GM12878 (cell line): ENCODE measurements around the gene PTPRS. TPM values are rescaled to one million over a fixed set of nuclear protein-coding genes. Genes with fewer than 3 reads are reported as not detected.

Source experiments
- ATAC-seq: fragments of 200-7000 bp; cut with Tn5 transposase; 3 replicates; pipeline ENCODE4 v1.9.1; 2020; ENCODE audit warnings: mild to moderate bottlenecking, moderate library complexity
- BruUV-seq: library from RNA; stranded (reverse); fragments of 400-500 nt; replicated peaks from 2 replicates; lab custom pipeline; 2021; lab: Mats Ljungman, UMichigan
- CTCF ChIA-PET: fragments of 300-600 bp; sonication (Branson Sonifier 250); formaldehyde crosslinking; extraction: SDS; loops from one replicate; lab custom pipeline; 2021; ENCODE audit warnings: inconsistent platforms; lab: Yijun Ruan, JAX
- POLR2A ChIA-PET: fragments of 350-600 bp; formaldehyde crosslinking; extraction: SDS; loops from one replicate; lab custom pipeline; 2021; ENCODE audit warnings: inconsistent platforms; lab: Charles Lee
- RAD21 ChIA-PET: fragments of 300-600 bp; sonication (Branson Sonifier 250); formaldehyde crosslinking; loops from one replicate; lab custom pipeline; 2023; ENCODE audit warnings: antibody characterized with exemption; ENCODE audit not compliant: unreplicated experiment; lab: Charles Lee
- SMC1A ChIA-PET: fragments of 300-600 bp; sonication (Branson Sonifier 250); formaldehyde crosslinking; loops from one replicate; lab custom pipeline; 2023; ENCODE audit not compliant: unreplicated experiment, uncharacterized antibody; lab: Charles Lee
- DNase-seq: peaks from one replicate; pipeline ENCODE4 v3.0.0-alpha.2; 2011; ENCODE audit warnings: low read depth, low spot score
- FAIRE-seq: peaks from 3 replicates; lab custom pipeline; 2011; peaks lifted over from hg19 to GRCh38; lab: Jason Lieb, UNC
- H2AFZ ChIP-seq: 2 replicates; pipeline ENCODE4 v1.6.0; 2011; ENCODE audit warnings: low read depth, low read length, control low read depth; ENCODE audit not compliant: control insufficient read depth
- H3K27ac ChIP-seq: 2 replicates; pipeline ENCODE4 v1.5.1; 2011; ENCODE audit warnings: control low read depth; ENCODE audit not compliant: control insufficient read depth, insufficient read depth
- H3K27me3 ChIP-seq, 2 experiments: replicated peaks in 1 of 2; 2 replicates each; pipeline versions ENCODE4 v1.6.0 to v1.6.1; 2011; ENCODE audit warnings: low read length in 1 of 2; ENCODE audit not compliant: control insufficient read depth in 2 of 2, insufficient read depth in 2 of 2
- H3K36me3 ChIP-seq, 2 experiments: 2 replicates each; pipeline ENCODE4 v1.5.1; 2011; ENCODE audit warnings: low read length in 1 of 2; ENCODE audit not compliant: control insufficient read depth in 2 of 2, insufficient read depth in 2 of 2
- H3K4me1 ChIP-seq: 2 replicates; pipeline ENCODE4 v1.6.1; 2011; ENCODE audit warnings: mild to moderate bottlenecking, low read length, moderate library complexity, mixed read lengths; ENCODE audit not compliant: control insufficient read depth, insufficient read depth
- H3K4me2 ChIP-seq: 2 replicates; pipeline ENCODE4 v1.6.0; 2011; ENCODE audit warnings: control low read depth; ENCODE audit not compliant: control insufficient read depth, insufficient read depth
- H3K4me3 ChIP-seq: fragments of 200-600 bp; sonication (generic); 2 replicates; pipeline ENCODE4 v1.5.1; 2016
- H3K79me2 ChIP-seq: 2 replicates; pipeline ENCODE4 v1.6.0; 2011; ENCODE audit warnings: low read length; ENCODE audit not compliant: control insufficient read depth, insufficient read depth
- H3K9ac ChIP-seq: 2 replicates; pipeline ENCODE4 v1.8.0; 2011; ENCODE audit warnings: low read length, control low read depth, mixed read lengths; ENCODE audit not compliant: control insufficient read depth, insufficient read depth
- H3K9me3 ChIP-seq: replicated peaks from 3 replicates; pipeline ENCODE4 v1.5.1; 2011; ENCODE audit warnings: mild to moderate bottlenecking, low read length; ENCODE audit not compliant: control insufficient read depth, insufficient read depth
- H4K20me1 ChIP-seq: 2 replicates; pipeline ENCODE4 v1.6.0; 2011; ENCODE audit not compliant: control insufficient read depth, insufficient read depth
- CHD2 ChIP-seq: IDR thresholded peaks from 2 replicates; pipeline ENCODE4 v1.6.1; 2011; ENCODE audit warnings: low read depth, low read length, improper control_type of control experiment, borderline replicate concordance
- ETV6 ChIP-seq, 2 experiments: fragments of 450-650 bp in 1 of 2; IDR thresholded peaks in 1 of 2; conservative IDR thresholded peaks in 1 of 2; 2 replicates each; pipeline ENCODE4 v1.6.1; 2014; ENCODE audit warnings: antibody characterized with exemption in 1 of 2, borderline replicate concordance in 1 of 2, low read depth in 1 of 2, mild to moderate bottlenecking in 1 of 2, moderate library complexity in 1 of 2
- IRF4 ChIP-seq: IDR thresholded peaks from 2 replicates; pipeline ENCODE4 v1.6.1; 2011; ENCODE audit warnings: low read depth, low read length
- MTA3 ChIP-seq: IDR thresholded peaks from 2 replicates; pipeline ENCODE4 v1.6.1; 2012; ENCODE audit warnings: low read length, inconsistent platforms, borderline replicate concordance
- PBX3 ChIP-seq: IDR thresholded peaks from 2 replicates; pipeline ENCODE4 v1.6.1; 2011; ENCODE audit warnings: mild to moderate bottlenecking, low read depth, low read length, moderate library complexity; ENCODE audit not compliant: insufficient replicate concordance
- SREBF1 ChIP-seq: IDR thresholded peaks from 2 replicates; pipeline ENCODE4 v1.6.1; 2012; ENCODE audit warnings: mild to moderate bottlenecking, low read length
- TCF7 ChIP-seq: IDR thresholded peaks from 2 replicates; pipeline ENCODE4 v1.6.1; 2014; ENCODE audit warnings: antibody characterized with exemption, borderline replicate concordance
- WGBS: methylation state at CpG from one replicate; pipeline ENCODE4 v1.1.6; 2016; ENCODE audit warnings: low lambda C conversion rate; ENCODE audit not compliant: insufficient replicate concordance, insufficient coverage; ENCODE audit errors: missing lambda C conversion rate; 5-methylcytosine and 5-hydroxymethylcytosine counted together
- in situ Hi-C: fragments of 300-500 bp; cut with MboI; formaldehyde crosslinking; loops from 9 replicates; pipeline ENCODE4 v1.14.3; 2018; ENCODE audit warnings: mixed read lengths
- intact Hi-C: fragments of 100-400 bp; cut with micrococcal nuclease; formaldehyde crosslinking; loops from one replicate; pipeline ENCODE4 v1.14.2; 2022; ENCODE audit not compliant: unreplicated experiment
- polyA plus RNA-seq, 11 experiments: library from polyadenylated mRNA; depleted of rRNA in 4 of 11; unstranded in 6 of 11; stranded (reverse) in 5 of 11; fragments of >200 nt; fragmentation: Nextera tagmentation in 4 of 11; fragmentation: Illumina TruSeq in 1 of 11; extraction: Ambion mirVana in 4 of 11; extraction: Trizol in 1 of 11; gene quantifications; 1 replicate in 1 of 11; 2 replicates in 10 of 11; pipeline versions ENCODE4 v1.2.1 to v1.2.3, GENCODE V29; 2011 to 2016; ENCODE audit warnings: inconsistent platforms in 2 of 11, missing spikeins in 2 of 11, low read depth in 1 of 11
- total RNA-seq, 4 experiments: library from RNA; depleted of rRNA in 3 of 4; stranded (reverse); fragments of >200 nt in 3 of 4; fragmentation: Illumina TruSeq in 1 of 4; extraction: Trizol in 1 of 4; gene quantifications; 2 replicates each; pipeline versions ENCODE4 v1.2.1 to v1.2.3, GENCODE V29; 2013 to 2021
- TF ChIP-seq, protein P1 (sequence below): fragments of 450-650 bp; IDR thresholded peaks from 2 replicates; pipeline ENCODE4 v1.6.1; 2017; ENCODE audit warnings: mild to moderate bottlenecking, moderate library complexity

PTPRS gene
- total and polyA plus RNA-seq, 10 of the 15 experiments (the other 5 are each of a cell fraction or from before 2014, with no cell fraction given): 0.09 to 32.1 (median 0.71) TPM

- TF ChIP-seq, protein P1, sequence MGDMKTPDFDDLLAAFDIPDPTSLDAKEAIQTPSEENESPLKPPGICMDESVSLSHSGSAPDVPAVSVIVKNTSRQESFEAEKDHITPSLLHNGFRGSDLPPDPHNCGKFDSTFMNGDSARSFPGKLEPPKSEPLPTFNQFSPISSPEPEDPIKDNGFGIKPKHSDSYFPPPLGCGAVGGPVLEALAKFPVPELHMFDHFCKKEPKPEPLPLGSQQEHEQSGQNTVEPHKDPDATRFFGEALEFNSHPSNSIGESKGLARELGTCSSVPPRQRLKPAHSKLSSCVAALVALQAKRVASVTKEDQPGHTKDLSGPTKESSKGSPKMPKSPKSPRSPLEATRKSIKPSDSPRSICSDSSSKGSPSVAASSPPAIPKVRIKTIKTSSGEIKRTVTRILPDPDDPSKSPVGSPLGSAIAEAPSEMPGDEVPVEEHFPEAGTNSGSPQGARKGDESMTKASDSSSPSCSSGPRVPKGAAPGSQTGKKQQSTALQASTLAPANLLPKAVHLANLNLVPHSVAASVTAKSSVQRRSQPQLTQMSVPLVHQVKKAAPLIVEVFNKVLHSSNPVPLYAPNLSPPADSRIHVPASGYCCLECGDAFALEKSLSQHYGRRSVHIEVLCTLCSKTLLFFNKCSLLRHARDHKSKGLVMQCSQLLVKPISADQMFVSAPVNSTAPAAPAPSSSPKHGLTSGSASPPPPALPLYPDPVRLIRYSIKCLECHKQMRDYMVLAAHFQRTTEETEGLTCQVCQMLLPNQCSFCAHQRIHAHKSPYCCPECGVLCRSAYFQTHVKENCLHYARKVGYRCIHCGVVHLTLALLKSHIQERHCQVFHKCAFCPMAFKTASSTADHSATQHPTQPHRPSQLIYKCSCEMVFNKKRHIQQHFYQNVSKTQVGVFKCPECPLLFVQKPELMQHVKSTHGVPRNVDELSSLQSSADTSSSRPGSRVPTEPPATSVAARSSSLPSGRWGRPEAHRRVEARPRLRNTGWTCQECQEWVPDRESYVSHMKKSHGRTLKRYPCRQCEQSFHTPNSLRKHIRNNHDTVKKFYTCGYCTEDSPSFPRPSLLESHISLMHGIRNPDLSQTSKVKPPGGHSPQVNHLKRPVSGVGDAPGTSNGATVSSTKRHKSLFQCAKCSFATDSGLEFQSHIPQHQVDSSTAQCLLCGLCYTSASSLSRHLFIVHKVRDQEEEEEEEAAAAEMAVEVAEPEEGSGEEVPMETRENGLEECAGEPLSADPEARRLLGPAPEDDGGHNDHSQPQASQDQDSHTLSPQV: no peak
- TF ChIP-seq MTA3 (no peak), TCF7 (no peak)
These were observed 27.0 kb upstream of the PTPRS start (continued) for GRCh38 chr19:5367530-5368133.

DNA sequence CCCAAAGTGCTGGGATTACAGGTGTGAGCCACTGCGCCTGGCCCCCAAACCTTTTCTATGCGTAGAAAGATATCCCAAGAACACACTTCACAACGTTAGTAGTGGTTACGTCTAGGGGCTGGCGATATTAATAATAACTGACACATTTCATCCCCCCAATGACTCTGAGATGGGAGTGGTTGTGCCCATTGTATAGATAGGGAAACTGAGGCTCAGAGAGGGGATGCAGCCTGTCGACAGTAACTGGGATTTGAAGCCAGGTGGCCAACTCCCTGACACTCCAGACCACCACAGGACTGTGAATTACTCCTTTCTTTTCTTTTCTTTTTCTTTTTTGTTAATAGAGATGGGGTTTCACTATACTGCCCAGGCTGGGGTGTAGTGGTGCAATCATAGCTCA lies 25.3 kb upstream of the PTPRS start:
- ChIA-PET CTCF (interaction anchor here (0.6 kb wide), 1 partner anchor 241 kb away, joined by 3 read pairs; no protein-coding TSS in a partner anchor), SMC1A (no interaction called here), POLR2A (no interaction called here), RAD21 (no interaction called here)
- no TSS peak for BruUV-seq
- WGBS: 49% methylated on average over 6 of the region's 6 CpGs
- FAIRE-seq (no peak), ATAC-seq (no peak), DNase-seq (no peak)
- Histone ChIP-seq H2AFZ (no peak overlapping the region), H3K9ac (no peak overlapping the region), H3K27me3 (no peaks in the 10 kb centered on the region), H3K79me2 (no peaks in the 10 kb centered on the region), H3K4me2 (no peak overlapping the region), H3K9me3 (no peaks in the 10 kb centered on the region), H3K4me1 (no peaks in the 10 kb centered on the region), H4K20me1 (no peaks in the 10 kb centered on the region), H3K4me3 (no peak overlapping the region), H3K27ac (no peak overlapping the region), H3K36me3 (no peaks in the 10 kb centered on the region)
- in situ Hi-C loops (no loop called here), intact Hi-C loops (no loop called here)
- TF ChIP-seq PBX3 (no peak), SREBF1 (no peak), CHD2 (no peak), ETV6 (conservative IDR thresholded peaks at IDR 0.05 in 1 of 2, IDR thresholded peaks at IDR 0.05 in 1 of 2; ENCODE audit: borderline replicate concordance in 1 of 2, low read depth in 1 of 2) (no peak), IRF4 (no peak)
